KMS-11 (cell line): Measurements from ENCODE around the gene THAP8.

ENCODE experiments used
- H2AFZ ChIP-seq: fragments of 200-600 bp; sonication (generic); 2 replicates; pipeline ENCODE4 v1.6.1; 2016; ENCODE audit warnings: antibody characterized with exemption, mixed run types, low read depth
- H3K27ac ChIP-seq: fragments of 200-600 bp; sonication (generic); 2 replicates; pipeline ENCODE4 v1.6.1; 2016; ENCODE audit warnings: mild to moderate bottlenecking, mixed run types
- H3K27me3 ChIP-seq: fragments of 200-600 bp; sonication (generic); 2 replicates; pipeline ENCODE4 v1.6.1; 2017; ENCODE audit warnings: mild to moderate bottlenecking, low read depth, mixed run types, moderate library complexity; ENCODE audit not compliant: insufficient read depth
- H3K36me3 ChIP-seq: fragments of 200-600 bp; sonication (generic); 2 replicates; pipeline ENCODE4 v1.6.1; 2017; ENCODE audit warnings: mild to moderate bottlenecking, mixed run types; ENCODE audit not compliant: insufficient read depth
- H3K4me1 ChIP-seq: fragments of 200-600 bp; sonication (generic); 2 replicates; pipeline ENCODE4 v1.6.1; 2016; ENCODE audit warnings: mild to moderate bottlenecking, low read depth, mixed run types; ENCODE audit not compliant: poor library complexity, severe bottlenecking
- H3K4me2 ChIP-seq: fragments of 200-600 bp; sonication (generic); 2 replicates; pipeline ENCODE4 v1.7.0; 2016; ENCODE audit warnings: mild to moderate bottlenecking, mixed run types
- H3K4me3 ChIP-seq: fragments of 200-600 bp; sonication (generic); IDR thresholded peaks from 2 replicates; pipeline ENCODE4 v1.6.1; 2017; ENCODE audit warnings: low read depth, low read length, mixed read lengths; ENCODE audit not compliant: insufficient read depth
- H3K79me2 ChIP-seq: fragments of 200-600 bp; sonication (generic); 2 replicates; pipeline ENCODE4 v1.6.1; 2016; ENCODE audit warnings: low read depth, mixed run types; ENCODE audit not compliant: insufficient read depth
- H3K9ac ChIP-seq: fragments of 200-600 bp; sonication (generic); 2 replicates; pipeline ENCODE4 v1.6.1; 2016; ENCODE audit warnings: mild to moderate bottlenecking, mixed run types
- H4K20me1 ChIP-seq: fragments of 200-600 bp; sonication (generic); 2 replicates; pipeline ENCODE4 v1.6.1; 2016; ENCODE audit warnings: mild to moderate bottlenecking, mixed run types; ENCODE audit not compliant: insufficient read depth
- CTCF ChIP-seq: fragments of 200-600 bp; sonication (generic); conservative IDR thresholded peaks from 2 replicates; pipeline ENCODE4 v1.6.1; 2017; ENCODE audit warnings: low read depth, mild to moderate bottlenecking, antibody characterized with exemption, low read length, moderate library complexity, mixed read lengths

The THAP8 gene

GRCh38 chr19:36025541-36025940 is 28.5 kb downstream of the THAP8 start:
- no peak for TF ChIP-seq CTCF
- Histone ChIP-seq H3K79me2 (no peaks in the 10 kb centered on the region), H4K20me1 (no peaks in the 10 kb centered on the region), H3K27me3 (no peaks in the 10 kb centered on the region), H3K27ac (no peak overlapping the region), H3K4me3 (no peak overlapping the region), H3K4me2 (no peak overlapping the region), H2AFZ (no peak overlapping the region), H3K36me3 (no peaks in the 10 kb centered on the region), H3K9ac (no peak overlapping the region), H3K4me1 (no peaks in the 10 kb centered on the region)

GRCh38 chr19:36023432-36023831 is 30.7 kb downstream of the THAP8 start:
- Histone ChIP-seq H2AFZ (no peak overlapping the region), H4K20me1 (no peaks in the 10 kb centered on the region), H3K79me2 (no peaks in the 10 kb centered on the region), H3K9ac (no peak overlapping the region), H3K4me1 (no peaks in the 10 kb centered on the region), H3K27me3 (no peaks in the 10 kb centered on the region), H3K4me2 (no peak overlapping the region), H3K36me3 (no peaks in the 10 kb centered on the region), H3K4me3 (no peak overlapping the region), H3K27ac (no peak overlapping the region)
- TF ChIP-seq CTCF: no peak

- no peak overlapping the region for H3K4me3 ChIP-seq
- peaks cover 9% of the 10 kb centered on the region for H3K4me1 ChIP-seq
- no peak overlapping the region for H3K9ac ChIP-seq
- H3K36me3 ChIP-seq: no peaks in the 10 kb centered on the region
- no peak overlapping the region for H3K27ac ChIP-seq
- no peak for TF ChIP-seq CTCF
- no peaks in the 10 kb centered on the region for H3K27me3 ChIP-seq
- no peak overlapping the region for H2AFZ ChIP-seq
- H3K4me2 ChIP-seq: no peak overlapping the region
- H4K20me1 ChIP-seq: no peaks in the 10 kb centered on the region
- H3K79me2 ChIP-seq: peaks cover 8% of the 10 kb centered on the region; the same call in 1 of the 2 replicates
These were observed 34.9 kb downstream of the THAP8 start for GRCh38 chr19:36019061-36019670.

GRCh38 chr19:36014012-36014924 is 39.8 kb downstream of the THAP8 start, which contains the start of gene ALKBH6:
TSS of gene ALKBH6 (minus strand) at chr19:36014213. CDS start at chr19:36013397, 816 bp downstream.
- peak within 1 kb of the TSS; percentile 59 for H3K9ac ChIP-seq
- H3K36me3 ChIP-seq: no peaks in the 10 kb centered on the region
- no peak within 1 kb of the TSS for H3K4me3 ChIP-seq
- TF ChIP-seq CTCF: no peak
- no peaks in the 10 kb centered on the region for H3K27me3 ChIP-seq
- no peaks in the 10 kb centered on the region for H4K20me1 ChIP-seq
- H3K4me2 ChIP-seq: peak within 1 kb of the TSS; percentile 98
- H2AFZ ChIP-seq: peak within 1 kb of the TSS; percentile 73
- peaks cover 8% of the 10 kb centered on the region; the same call in 1 of the 2 replicates for H3K79me2 ChIP-seq
- H3K4me1 ChIP-seq: peaks cover 15% of the 10 kb centered on the region
- no peak within 1 kb of the TSS for H3K27ac ChIP-seq
